Right forelimb (tissue), 1 donor: ENCODE measurements around the gene CELF2.

Source experiments
- DNase-seq: peaks from one replicate; pipeline ENCODE4 v3.0.0-alpha.2; 2018

The CELF2 gene

GRCh38 chr10:11159543-11160215 lies 142.0 kb downstream of the CELF2 start:
- no peak for DNase-seq

GRCh38 chr10:11161096-11161495 lies 143.4 kb downstream of the CELF2 start:
- DNase-seq, result no peak

DNA sequence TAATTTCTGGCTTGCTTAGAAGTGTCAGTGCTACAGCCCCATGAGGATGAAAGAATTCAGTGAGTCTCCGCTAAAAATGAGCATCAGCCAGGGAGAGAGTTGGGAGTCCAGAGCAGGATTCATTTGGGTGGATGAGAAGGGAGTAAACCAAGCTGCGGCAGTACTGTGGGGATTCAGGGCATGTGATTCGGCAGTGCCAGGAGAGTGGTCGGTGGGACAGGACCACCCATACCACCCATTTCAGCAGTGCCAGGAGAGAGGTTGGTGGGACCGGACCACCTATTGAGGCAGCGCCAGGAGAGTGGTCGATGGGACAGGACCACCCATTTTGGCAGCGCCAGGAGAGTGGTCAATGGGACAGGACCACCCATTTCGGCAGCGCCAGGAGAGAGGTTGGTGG lies 144.2 kb downstream of the CELF2 start:
- DNase-seq, result no peak

DNA sequence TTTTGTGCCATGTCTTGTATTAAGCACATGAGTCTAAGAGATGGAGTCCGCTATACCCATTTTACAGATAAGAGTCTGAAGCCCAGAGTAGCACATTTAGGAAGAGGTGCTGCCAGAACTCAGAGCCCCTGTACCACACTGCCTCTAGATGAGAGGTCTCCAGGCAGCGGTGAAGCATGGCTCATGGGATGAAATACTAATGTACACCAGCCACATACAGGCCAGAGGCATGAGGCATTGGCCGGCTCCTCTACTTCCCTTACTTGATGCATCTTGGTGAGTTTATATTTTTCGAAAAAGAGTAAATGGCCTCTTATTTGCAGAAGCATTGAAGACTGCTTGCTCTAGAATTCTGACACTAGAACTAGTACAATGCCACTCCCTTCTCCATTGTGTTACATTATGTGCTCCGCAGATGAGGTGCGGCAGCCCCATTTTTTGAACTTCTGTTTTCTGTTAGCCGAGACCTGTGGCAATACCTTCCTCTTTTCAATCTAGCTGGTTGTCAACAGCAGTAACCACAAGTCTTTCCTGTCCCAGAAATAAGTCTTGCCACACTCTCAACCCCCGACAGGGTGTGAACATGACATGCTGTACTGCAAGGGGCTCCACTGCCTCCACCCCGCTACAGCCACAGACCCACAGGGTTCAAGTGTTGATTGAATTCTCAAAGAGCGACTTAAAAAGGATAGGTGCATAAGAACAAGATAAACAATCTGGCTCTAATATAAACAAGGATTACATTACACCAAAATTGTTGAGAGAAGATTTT lies 145.3 kb downstream of the CELF2 start:
- DNase-seq, result no peak

DNA sequence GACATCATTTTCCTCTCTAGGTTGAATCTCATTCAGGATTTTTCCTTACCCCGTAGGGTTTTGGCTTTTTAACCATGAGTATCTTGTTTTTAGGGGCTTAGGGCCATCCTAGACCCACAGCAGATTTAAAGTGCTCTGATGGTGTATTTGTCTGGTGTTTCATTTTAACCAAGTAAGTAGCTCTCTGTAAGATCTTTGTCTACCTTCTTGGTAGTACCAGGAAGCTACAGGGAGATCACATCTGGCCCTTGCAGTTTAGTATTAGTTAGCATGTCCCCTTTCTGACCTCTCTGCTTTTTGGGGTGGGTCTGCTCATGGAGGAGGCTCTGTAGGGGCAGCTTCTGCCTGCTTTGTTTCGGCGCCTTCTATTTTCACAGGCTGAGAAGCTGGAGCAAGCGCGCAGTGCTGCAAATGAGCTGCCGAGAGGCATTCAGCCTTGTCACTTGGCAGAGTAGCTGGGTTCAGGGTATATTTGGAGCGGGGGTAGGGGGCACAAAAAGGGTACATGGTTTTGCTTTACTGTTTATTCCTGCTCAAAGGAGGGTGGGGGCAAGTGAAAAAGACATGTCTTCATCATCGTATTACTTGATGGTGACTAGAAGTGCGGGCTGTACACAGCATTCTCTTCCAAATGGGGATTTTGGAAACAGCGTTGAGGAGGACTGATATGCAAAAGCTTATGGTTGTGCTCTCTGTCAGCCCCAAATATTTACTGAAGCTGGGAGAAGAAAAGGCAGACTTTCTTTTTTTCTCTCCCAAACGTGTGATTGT lies 146.3 kb downstream of the CELF2 start:
- DNase-seq, result peak; percentile 71

DNA sequence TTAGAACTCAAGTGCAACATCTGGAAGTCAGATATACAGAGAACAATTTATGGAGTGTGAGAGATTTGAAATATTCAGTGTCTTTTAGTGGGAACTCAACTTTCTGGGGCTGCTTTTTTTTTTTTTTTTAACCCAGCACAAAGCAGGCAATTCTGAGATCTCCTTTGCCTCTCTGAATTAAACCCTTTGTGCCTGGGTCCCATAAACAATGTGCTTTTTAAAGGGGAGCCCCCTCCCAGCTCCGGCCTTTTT lies 146.8 kb downstream of the CELF2 start:
- DNase-seq, result no peak

DNA sequence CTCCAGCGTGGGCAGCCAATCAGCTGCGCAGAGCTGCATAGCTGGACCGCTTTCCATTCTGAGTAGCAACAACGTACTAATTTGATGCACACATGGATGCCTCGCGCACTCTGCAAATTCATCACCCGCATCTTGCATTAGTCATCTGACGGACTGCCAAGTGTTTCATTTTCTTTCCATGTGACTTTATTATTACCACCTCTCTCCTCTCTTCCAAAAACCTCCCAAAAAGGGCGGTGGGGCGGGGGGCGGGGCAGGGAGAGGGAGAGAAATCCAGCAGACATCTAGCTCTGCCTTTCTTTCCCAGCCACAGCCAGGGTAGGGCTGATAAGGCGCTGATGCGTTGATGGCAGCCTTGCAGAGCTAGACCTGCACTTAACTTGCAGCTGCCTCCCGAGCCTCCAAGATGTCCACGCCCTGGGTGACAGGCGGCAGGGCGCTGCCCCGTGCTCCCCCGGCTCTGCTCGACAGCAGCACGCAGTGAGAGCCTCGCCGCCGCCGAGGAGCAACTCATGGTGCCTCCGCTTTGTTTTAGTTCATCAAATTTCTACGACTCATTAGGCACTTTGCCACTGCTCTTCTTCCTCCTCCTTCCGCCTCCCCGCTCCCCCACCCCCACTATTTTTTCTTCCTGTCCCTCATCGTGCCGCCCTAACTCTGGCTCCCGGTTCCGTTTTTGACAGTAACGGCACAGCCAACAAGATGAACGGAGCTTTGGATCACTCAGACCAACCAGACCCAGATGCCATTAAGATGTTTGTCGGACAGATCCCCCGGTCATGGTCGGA lies 147.3 kb downstream of the CELF2 start:
- peak; percentile 75 for DNase-seq

DNA sequence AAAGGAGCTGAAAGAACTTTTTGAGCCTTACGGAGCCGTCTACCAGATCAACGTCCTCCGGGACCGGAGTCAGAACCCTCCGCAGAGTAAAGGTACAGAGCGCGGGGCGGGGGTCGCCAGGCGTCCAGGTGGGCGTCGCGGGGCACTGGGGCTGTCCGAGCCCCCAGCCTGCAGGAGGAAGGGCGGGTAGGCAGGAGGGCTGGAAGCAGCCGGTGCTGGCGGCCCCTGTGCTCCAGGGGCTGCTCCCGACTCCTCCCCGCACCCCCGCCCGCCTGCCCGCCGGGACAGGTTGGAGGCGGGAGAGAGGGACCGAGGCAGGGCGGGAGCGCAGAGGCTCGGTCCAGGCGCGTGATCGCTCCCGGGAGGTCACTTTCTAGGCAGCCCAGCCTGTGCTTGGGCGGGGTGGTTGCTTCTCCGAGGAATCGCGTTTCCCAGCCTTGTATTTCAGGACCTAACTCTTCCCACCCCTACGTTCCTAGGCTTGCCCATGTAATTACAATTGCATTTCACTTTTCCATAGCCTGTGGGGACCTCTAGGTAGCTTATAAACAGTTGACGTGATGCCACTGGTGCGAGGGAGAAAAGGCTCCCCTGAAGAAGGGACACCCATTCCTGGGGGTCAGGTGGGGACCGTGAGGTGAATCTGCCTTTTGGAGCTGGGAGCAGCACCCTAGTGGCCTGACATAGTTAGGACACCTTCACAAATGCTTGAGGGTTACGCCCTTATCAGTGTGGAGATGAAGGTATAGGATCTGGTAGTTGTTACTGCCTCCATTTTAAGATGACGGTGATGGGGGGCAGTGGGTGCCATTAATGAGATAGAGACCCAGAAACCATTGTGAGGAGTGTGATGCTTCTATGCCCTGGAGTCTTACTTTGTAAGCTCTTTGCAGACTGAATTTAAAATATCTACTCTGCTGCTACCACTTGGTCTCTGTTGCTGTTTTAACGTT lies 148.2 kb downstream of the CELF2 start:
- DNase-seq, result peak; percentile 66

GRCh38 chr10:11166550-11166949 lies 148.9 kb downstream of the CELF2 start:
- no peak for DNase-seq

DNA sequence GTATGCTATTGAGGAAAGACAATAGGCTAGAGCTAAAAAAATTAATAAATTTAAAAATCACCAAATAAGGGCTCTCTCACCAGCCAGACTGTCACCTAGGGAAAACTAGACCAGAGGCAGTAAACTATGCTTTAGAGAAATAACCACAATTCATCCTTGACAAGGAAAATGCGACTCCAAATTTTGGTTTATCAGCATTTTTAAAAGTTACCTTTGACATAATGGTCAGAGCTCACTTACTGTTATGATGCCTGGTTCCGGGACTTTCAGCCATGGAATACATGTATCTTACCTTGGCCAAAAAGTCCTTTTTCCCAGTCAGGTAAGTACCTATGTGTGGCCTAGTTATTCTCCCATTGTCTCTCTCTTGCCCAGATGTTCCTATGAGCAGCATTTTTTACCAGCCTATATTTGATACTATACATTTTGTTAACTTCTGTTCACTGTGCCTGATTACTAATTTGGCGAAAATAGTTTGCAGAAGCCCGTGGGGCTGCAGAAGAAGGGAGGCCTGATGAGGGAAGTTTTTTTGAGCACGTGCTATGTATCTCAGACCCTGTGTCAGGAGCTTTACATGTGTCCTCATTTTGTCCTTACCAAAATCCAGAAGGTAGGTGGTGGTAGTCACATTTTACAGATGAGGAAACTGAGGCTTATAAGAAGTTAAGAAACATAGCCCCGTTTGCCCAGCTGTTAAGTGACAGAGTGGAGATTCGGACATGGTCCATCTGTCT lies 149.7 kb downstream of the CELF2 start:
- no peak for DNase-seq

- DNase-seq, result no peak
Measured at GRCh38 chr10:11168423-11169090, 150.9 kb downstream of the CELF2 start.

DNA sequence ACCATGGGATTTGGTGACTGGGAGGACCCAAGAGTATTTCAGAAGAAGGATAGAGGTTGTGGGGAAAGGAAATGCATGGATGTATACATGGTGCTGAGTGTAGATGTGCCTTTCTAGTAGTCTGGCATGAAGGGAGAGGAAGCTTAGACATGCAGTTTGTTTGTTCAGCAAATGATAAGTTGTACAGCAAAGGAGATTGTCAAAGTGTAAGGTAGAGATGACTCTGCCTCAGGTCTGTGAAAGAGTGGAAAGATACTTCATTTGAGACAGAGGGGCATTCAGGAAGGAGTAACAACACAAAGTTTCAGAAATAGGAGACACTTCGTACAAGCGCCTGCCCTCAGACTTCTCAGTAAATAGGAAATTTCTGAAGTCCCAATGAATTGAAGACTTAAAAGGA lies 152.3 kb downstream of the CELF2 start:
- no peak for DNase-seq

- no peak for DNase-seq
Measured at GRCh38 chr10:11170574-11170973, 152.9 kb downstream of the CELF2 start.

DNA sequence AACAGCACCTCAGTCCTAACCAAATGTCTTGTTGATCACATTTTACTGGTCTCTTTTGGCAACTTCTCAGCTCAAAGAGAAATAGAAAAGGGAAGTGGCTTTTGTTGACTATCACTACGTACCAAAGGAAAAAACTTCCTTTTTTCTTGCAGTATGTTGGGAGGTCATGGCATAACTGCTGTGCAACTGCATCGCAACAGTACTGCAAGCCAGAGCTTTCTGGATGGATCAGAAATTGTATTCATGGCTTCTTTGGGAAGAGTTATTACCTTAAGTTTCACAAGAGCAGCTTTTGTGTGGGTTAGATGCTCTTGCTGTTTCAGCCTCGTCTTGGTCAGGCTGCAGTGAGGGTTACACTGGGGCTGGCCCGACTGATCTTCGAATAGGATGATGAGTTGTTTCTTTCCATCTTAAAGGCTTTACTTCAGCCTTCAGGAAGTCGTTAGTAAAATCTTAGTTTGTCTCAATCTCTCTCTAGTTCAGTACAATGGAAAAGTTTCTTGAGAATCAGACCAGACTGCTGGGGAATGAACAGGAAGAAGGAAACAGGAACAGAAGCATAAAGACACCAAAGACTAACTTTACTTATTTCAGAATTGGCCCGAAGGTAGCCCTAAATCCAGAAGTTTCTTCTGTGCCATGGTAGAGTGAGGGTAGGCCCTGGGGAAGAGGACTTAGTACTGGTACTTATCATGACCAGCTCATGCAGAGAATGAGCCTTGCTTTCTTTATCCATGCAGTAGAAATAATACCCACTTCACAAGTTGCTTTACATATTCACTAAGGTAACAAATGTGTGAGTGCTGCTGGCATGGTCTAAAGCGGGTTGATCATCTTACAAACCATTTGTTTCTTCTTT lies 153.6 kb downstream of the CELF2 start:
- DNase-seq, result no peak

DNA sequence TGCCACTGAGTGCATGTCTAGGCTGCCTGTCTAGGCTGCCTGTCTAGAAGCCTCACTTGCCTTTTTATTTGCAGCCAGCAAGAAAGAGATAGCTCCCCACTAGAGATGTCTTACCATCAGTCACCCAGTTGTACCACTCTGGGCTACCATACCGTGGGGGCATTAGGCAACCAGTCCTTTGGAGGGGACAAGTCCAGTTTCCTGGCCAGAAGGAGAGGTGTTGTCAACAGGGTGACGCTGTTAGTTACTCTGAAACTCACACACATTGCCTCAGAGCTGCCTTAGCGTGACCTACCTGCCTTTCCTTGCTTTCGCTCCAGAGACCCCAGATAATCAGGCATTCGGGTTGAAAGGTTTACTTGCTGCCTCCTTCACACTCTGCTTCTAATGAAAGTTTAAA lies 155.4 kb downstream of the CELF2 start:
- no peak for DNase-seq

GRCh38 chr10:11175823-11176243 lies 158.2 kb downstream of the CELF2 start:
- DNase-seq, result no peak

DNA sequence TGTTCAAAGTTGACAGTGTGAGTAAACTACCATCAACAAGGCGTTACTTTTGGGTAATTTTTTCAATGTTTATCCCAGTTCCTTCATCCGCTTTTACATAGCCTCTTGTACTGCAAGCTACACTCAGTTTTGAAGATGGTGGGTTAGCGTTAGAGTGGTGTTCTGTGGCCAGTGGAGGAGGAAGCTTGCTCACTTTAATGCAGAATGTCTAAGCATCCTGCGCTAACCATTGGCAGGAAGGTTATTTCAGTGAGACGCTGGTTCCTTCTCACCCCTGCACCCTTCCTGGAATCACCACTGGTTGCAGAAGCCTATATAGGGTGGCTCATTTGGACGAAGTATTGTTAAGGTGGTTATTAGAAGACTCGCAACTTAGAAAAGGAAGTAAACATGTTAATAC lies 159.1 kb downstream of the CELF2 start:
- DNase-seq, result no peak

DNA sequence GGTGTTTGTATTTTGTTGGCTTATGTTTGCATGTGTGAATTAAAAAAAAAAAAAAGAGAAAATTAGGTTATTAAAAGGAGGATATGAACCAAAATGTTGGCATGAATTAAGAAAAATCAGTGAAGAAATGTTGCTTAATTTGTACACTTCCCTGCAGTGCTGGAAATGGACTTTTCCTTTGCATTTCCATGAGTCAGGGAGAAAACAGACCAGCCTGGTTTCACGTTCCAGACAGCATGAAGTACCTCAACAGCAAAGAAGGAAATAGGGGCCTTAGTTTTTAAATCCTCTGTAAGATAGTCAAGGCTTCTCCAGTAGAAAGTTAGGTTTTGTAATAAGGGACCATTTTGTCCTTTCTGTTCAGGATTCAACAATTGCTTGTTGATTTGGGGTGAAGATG lies 159.7 kb downstream of the CELF2 start:
- DNase-seq, result no peak

DNA sequence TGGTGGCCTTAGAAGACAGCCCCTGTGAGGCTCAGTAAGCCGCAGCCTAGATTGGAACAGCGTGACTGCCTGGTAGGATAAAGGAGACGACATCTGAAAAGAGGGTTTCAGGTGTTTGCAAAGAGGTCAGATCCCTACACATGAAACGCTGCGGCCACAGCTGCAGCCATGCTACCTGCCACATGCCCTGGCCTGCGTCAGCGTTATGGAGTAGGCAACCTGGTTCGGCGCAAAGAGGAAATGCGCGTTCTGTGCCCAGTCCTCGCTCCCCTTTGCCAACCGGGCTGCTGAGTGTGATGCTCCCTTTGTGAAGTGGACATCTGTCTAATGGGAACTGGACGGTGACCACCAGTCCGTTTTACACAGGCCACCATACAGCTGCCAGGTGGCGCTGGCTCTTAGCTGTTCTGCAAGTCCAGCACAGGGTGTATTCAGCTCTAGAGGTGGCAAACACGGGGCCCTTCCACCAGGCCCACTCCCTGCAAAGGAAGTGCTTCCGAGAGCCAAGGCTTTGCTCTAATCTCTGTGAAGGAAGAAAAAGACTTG lies 160.3 kb downstream of the CELF2 start:
- DNase-seq, result no peak
